Measurements from ENCODE around the gene H1-8.
"Not testable (repeated sequence)": the region's sequence is repeated elsewhere in the genome, so short reads cannot be mapped to it uniquely, and the experiment has no call there.

H1-8 gene, protein sequence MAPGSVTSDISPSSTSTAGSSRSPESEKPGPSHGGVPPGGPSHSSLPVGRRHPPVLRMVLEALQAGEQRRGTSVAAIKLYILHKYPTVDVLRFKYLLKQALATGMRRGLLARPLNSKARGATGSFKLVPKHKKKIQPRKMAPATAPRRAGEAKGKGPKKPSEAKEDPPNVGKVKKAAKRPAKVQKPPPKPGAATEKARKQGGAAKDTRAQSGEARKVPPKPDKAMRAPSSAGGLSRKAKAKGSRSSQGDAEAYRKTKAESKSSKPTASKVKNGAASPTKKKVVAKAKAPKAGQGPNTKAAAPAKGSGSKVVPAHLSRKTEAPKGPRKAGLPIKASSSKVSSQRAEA

DNA sequence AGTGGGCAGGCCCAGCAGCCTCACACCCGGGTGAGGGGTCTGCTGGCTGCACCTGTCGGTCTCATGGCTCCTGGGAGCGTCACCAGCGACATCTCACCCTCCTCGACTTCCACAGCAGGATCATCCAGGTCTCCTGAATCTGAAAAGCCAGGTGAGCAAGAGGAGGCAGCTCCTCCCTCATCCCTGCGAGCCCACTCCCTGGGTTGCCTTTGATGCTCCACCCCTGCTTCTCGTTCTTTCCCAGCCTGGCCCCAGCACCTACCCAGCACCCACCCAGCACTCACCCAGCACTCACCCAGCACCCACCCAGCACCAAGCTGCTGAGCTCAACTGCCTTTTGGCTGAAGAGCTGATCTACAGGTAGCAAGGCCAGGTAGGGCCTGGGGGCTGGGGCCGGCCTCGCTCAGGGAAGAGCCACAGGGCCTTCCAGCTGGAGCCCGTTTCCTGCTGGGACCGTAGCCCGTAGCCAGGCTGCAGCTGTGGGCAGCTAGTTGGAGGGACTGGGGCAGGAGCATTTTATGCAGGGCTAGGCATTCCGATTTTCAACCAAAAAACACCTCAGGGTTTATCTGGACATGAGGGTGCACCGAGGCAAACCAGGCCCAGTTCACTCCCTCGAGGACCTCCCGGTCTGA lies at the start of gene H1-8:
H1-8 (plus strand) TSS at position 20 of the 635 bp plus-strand sequence; CDS start at position 64, 44 bp downstream.
- DNase-seq: no peak

DNA sequence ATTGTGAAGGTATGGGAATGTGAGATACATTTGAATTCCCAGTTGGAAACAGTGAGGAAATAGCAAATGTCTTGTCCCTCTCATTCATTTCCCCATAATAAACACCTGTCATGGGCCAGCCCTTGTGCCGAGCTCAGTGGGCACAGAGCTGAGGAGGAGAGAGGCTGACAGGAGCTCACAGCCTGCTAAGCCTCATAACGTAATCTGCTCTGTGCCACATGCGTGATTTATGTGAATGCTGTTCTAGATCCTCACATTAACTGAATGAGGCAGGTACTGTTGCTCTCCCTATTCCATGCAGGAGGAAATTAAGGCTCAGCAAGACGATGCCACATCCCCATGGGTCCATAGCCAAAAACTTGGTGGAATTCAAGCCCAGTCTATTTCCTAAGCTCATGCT lies 49.8 kb upstream of the H1-8 start:
- no peak for DNase-seq

- DNase-seq: not testable (repeated sequence)
These were observed 48.5 kb upstream of the H1-8 start for GRCh38 chr3:129494499-129494898.

DNA sequence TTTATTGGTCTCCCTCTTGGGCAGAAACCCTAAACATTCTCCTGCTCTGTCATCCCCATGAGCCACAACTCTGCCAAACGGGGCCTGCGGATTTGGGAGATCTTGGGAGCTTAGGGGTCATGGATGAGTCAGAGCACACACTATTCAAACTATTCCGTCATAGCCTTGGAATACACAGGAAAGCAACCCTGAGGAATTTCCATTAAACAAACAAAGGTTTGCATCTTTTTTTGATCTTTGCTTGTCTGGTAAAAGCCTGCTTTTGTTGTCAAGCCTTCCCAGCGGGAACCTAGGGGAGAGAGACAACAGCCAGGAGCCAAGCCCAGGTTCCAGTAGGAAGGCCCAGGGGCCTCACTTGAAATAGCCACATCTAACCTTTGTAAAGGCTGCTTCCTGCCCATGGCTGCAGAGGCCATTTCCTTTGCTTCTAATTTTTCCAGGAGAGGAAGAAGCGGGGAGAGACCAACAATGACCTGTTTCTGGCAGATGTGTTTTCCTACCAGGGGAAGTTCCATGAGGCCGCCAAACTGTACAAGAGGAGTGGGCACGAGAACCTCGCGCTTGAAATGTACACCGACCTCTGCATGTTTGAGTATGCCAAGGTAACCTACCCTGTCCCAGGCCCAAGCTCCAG lies 47.9 kb upstream of the H1-8 start:
- DNase-seq: not testable (repeated sequence)

GRCh38 chr3:129497876-129498275 lies 45.1 kb upstream of the H1-8 start:
- not testable (repeated sequence) for DNase-seq

DNA sequence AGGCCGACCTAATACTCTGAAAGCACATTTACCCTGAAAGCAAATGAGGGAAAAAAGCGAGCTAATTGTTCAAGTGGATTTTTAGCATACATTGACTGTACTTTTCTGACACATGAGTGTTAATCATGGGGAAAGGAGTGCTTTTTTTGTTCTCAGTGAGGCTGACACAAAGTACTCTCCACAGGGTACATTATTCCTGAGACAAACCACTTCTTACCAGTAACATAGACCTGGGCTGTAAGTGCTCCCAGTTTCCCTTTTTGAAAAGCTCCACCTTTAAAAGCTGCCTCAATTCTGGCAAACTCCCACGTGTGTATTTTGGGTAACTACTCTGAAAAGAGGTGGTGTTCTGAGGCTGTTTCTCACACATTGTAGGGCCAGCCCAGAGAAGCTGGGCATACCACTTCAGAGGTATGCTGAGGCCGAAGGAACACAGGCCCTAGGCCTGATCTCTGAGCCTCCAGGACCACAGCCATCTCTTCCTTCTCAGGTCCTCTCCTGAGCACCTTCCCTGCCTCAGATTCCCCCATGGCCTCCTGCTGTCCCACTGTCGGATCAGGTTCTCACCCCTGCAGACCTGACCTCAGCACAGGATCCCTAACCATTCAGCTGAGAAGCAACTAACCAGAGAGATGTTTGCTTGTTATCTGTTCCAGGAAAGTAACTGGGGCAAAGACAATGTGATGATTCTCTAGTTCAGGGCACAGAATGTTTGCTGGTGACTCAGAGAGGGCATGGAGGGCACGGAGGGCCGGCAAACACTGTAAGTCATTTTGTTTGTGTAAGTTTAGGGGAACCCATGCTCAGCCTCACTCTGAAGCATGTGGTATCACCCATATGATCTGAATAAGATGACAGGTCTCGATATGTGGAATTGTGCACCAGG lies 44.1 kb upstream of the H1-8 start:
- not testable (repeated sequence) for DNase-seq

- DNase-seq: not testable (repeated sequence)
These were observed 43.2 kb upstream of the H1-8 start for GRCh38 chr3:129499604-129500333.

DNA sequence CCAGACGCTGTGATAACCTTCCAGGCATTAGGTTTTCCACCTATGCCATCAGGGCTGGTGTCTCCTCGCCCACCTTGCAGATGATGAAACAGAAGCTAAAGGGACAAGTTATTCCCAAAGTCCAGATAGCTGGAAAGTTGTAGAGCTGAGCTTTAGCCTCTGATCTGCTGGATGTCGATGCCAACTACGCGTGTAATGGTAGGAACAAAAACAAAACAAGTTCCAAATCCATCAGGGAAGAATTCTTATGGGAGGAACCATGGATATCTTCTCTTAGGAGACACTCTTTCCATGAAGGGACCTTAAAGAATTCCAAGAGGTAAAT lies 42.7 kb upstream of the H1-8 start:
- DNase-seq: no peak

DNA sequence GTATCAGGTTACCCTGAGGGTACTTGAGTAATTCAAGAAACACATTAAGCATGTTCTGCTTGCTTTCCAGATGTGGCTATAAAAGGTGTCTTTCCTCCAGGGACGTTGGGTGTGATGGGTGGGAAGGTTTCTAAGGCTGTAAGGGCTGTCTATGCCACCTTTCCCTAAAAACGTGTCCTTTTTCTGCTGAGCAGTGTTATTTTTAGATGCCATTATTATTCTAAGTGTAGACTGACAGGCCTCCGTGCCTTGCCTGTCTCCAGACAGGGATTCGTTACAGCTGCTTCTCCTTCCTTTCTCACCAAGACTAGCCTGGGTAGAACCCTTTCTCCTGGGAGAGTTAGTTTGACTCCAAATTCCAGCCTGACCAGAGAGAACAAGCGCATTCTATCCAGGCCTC lies 41.3 kb upstream of the H1-8 start:
- no peak for DNase-seq

DNA sequence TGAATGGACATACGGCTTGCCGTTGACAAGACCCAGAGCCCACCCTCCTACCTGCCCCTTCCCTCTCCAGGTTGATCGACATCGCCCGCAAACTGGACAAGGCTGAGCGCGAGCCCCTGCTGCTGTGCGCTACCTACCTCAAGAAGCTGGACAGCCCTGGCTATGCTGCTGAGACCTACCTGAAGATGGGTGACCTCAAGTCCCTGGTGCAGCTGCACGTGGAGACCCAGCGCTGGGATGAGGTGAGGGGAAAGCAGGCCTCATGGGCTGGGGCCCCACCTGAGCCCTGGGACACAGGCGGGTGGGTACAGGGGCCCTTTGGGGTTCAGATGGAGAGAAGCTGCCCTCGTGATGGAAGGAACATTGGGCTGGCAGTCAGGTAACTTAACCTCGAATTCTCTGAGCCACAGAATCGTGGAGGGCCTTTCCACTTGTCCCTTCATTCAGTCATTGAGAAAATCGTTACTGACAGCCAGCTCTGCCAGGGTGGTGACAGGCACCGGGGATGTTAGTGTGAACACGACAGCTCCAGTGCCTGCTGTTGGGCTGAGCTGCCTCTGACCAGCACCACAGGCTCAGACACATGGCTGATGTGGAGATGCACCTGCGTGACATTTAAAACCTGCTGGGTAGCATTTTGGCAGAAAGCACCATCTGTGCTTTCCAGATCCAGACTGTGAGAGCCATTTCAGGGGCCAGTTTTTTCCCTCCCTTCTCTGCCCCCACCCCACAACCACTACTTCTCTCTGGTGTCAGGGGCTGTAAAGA lies 40.1 kb upstream of the H1-8 start:
- no peak for DNase-seq

DNA sequence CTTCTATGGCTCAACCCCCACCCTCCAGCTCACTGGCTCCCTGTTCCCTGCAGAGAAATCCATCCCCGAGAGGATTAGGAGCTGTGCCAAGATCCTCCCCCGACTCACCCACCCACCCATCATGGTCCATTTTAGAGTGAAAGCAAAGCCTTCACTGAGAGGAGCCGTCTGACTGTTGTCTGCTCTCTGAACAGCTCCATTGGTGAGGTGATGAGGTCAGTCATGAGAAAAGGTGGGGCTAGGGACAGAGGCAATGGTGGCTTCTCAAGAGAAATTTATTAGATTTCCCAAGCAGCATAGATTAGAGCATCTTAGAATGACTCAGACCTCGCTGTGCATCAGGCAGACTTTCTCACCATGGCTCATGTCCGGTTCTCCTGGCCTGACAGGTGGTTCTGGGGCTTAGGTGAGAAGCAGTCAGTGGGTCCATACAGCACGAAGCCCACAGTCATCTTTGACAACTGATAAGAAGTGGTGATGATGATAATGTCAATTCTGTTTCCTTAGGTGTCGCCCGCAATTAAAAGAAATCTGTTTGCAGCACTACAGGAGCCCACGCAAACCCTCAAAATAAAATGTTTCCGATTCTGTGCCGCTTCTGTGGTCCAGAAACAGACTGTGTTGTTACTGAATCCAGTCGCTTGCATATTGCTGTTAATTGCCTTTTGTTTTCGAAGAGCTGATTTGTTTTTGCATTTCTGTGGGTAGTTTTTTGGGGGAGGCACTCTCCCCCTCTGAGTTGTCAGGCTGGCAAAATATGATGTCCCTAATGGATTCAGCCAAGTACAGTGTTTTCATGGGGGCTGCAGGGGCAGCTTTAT lies 39.3 kb upstream of the H1-8 start:
- DNase-seq: no peak

- no peak for DNase-seq
These were observed 38.4 kb upstream of the H1-8 start for GRCh38 chr3:129504471-129505100.

- DNase-seq: no peak
These were observed 37.6 kb upstream of the H1-8 start for GRCh38 chr3:129505341-129505740.

GRCh38 chr3:129506231-129506742 lies 36.7 kb upstream of the H1-8 start:
- no peak for DNase-seq

DNA sequence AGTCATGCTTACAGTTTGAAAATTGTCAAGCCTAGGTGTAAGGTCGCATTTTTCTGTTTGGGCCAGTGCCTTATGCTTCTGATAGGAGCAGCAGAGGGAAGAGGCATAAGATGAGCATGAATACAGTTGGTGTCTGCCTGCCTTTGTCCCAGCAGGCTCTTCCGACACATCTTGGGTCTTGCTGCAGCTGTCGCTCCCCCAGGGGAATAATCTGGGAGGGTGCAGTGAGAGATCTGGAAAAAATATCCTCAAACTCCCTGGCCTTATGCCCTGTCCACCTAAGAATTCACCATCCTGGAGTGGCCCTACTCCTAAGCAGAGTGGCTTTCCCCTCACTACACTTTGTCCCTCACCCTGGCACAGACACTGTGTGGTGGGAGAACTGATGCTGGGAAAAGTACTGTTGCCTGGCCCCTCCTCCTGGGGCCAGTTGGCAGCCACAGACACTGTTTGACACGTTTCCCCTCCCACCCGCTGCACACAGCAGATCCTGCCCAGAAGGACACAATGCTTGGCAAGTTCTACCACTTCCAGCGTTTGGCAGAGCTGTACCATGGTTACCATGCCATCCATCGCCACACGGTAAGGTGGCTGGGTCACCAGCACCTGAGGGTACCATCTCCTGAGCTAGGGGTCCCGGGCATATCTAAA lies 35.7 kb upstream of the H1-8 start:
- no peak for DNase-seq

DNA sequence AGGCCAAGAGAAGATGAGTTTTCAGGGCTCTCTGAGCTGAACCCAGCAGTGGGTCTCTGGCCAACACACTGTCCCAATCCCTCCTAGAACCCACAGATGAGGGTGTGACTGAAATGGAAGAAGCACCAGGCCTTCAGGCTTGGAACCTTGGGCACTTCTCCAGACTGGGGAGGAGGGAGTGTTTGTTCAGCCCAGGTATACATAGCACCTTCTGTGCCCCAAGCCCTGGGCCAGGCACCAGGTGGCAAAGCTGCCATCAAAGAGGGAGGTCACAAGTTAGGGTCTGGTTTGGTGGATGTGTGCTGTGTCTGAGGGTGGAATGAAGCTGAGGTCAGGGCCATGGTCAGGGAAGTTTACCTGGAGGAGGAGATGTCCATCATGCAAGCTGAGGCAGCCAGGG lies 30.4 kb upstream of the H1-8 start:
- DNase-seq: no peak

- DNase-seq: no peak
These were observed 29.3 kb upstream of the H1-8 start for GRCh38 chr3:129513705-129514104.

DNA sequence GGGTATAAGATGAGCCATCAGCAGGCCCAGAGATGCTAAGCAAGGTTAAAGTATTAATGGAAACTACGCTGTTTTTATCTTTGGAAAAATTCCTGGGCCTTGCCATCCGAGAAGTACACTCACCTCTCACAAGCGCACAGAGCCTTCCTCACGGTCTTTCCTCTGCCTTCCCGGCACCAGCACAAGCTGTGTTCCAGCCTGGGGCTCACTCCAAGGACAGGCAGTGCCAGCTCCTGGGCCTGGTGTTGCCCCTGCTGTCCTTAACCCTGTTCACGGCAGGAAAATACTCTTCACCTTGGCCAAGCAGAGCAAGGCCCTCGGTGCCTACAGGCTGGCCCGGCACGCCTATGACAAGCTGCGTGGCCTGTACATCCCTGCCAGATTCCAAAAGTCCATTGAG lies 28.9 kb upstream of the H1-8 start:
- DNase-seq: no peak

- DNase-seq: no peak
These were observed 28.4 kb upstream of the H1-8 start for GRCh38 chr3:129514563-129514962.

Measured in CD4-positive, alpha-beta T cell treated with Interleukin-21 for 1 hour (primary cell).